Tibial artery (tissue), 4 donors: ENCODE results near the gene ATG2B.

Experiments used
- DNase-seq, 2 donors: peaks; one replicate each; pipeline ENCODE4 v3.0.0-alpha.2; 2019
- H3K27ac ChIP-seq, 2 donors: fragments of 200-600 bp; sonication (generic) in 1 of 2; 1 replicate in 1 of 2; 2 replicates in 1 of 2; pipeline ENCODE4 v1.5.1; 2018 to 2019; ENCODE audit warnings: mild to moderate bottlenecking in 1 of 2
- H3K27me3 ChIP-seq, 2 donors: fragments of 200-600 bp; sonication (generic) in 1 of 2; one replicate each; pipeline versions ENCODE4 v1.5.1 to v1.6.0; 2016 to 2019
- H3K36me3 ChIP-seq, 3 donors: fragments of 200-600 bp; sonication (generic) in 2 of 3; one replicate each; pipeline ENCODE4 v1.5.1; 2016 to 2019; ENCODE audit warnings: mild to moderate bottlenecking in 2 of 3
- H3K4me1 ChIP-seq, 4 donors: fragments of 200-600 bp; sonication (generic) in 2 of 4; 1 replicate in 3 of 4; 2 replicates in 1 of 4; pipeline ENCODE4 v1.5.1; 2016 to 2019
- H3K4me3 ChIP-seq, 2 donors: fragments of 200-600 bp; sonication (generic) in 1 of 2; 1 replicate in 1 of 2; 2 replicates in 1 of 2; pipeline ENCODE4 v1.5.1; 2018 to 2019; ENCODE audit warnings: mild to moderate bottlenecking in 2 of 2
- H3K9me3 ChIP-seq, 3 donors: fragments of 200-600 bp; sonication (generic) in 1 of 3; one replicate each; pipeline ENCODE4 v1.5.1; 2016 to 2019
- CTCF ChIP-seq, 2 experiments: fragments of 200-600 bp in 1 of 2; fragments of 450-650 bp in 1 of 2; IDR thresholded peaks; one replicate each; pipeline ENCODE4 v1.5.1; 2017 to 2019; ENCODE audit warnings: antibody characterized with exemption in 2 of 2, mild to moderate bottlenecking in 1 of 2, moderate library complexity in 1 of 2
- intact Hi-C: fragments of 100-400 bp; cut with DNase I; formaldehyde crosslinking; loops from one replicate; pipeline ENCODE4 v1.15.0; 2023; ENCODE audit warnings: low total_unique reads

Gene ATG2B

GRCh38 chr14:96267916-96268315, 95.2 kb downstream of the ATG2B start:
- no peaks in the 10 kb centered on the region for H3K36me3 ChIP-seq
- intact Hi-C loops, result no loop called here
- no peak overlapping the region for H3K27ac ChIP-seq
- peaks cover 0 to 14% of the 10 kb centered on the region in 2 donors for H3K27me3 ChIP-seq
- H3K4me3 ChIP-seq, result no peak overlapping the region
- no peak for TF ChIP-seq CTCF (IDR thresholded peaks at IDR 0.05)
- DNase-seq, result no peak
- H3K4me1 ChIP-seq, result no peaks in the 10 kb centered on the region
- peaks cover 0 to 5% (median 0%) of the 10 kb centered on the region in 3 donors for H3K9me3 ChIP-seq

GRCh38 chr14:96267336-96267735, 95.8 kb downstream of the ATG2B start:
- Histone ChIP-seq H3K27me3 (peaks cover 0 to 14% of the 10 kb centered on the region in 2 donors), H3K4me3 (no peak overlapping the region), H3K4me1 (no peaks in the 10 kb centered on the region), H3K36me3 (no peaks in the 10 kb centered on the region), H3K9me3 (peaks cover 0 to 5% (median 0%) of the 10 kb centered on the region in 3 donors), H3K27ac (no peak overlapping the region)
- no peak for DNase-seq
- intact Hi-C loops, result no loop called here
- TF ChIP-seq CTCF (IDR thresholded peaks at IDR 0.05), result no peak

- TF ChIP-seq CTCF (IDR thresholded peaks at IDR 0.05), result no peak
- H3K4me1 ChIP-seq, result no peaks in the 10 kb centered on the region
- intact Hi-C loops, result no loop called here
- no peak for DNase-seq
- H3K27me3 ChIP-seq, result peaks cover 0 to 19% of the 10 kb centered on the region in 2 donors
- H3K36me3 ChIP-seq, result no peaks in the 10 kb centered on the region
- H3K4me3 ChIP-seq, result no peak overlapping the region
- peaks cover 0 to 2% (median 0%) of the 10 kb centered on the region in 3 donors for H3K9me3 ChIP-seq
- H3K27ac ChIP-seq, result no peak overlapping the region
Measured at GRCh38 chr14:96265383-96266095, 97.6 kb downstream of the ATG2B start.

GRCh38 chr14:96264853-96265252, 98.3 kb downstream of the ATG2B start:
- no peaks in the 10 kb centered on the region for H3K36me3 ChIP-seq
- peaks cover 0 to 9% (median 7%) of the 10 kb centered on the region in 3 donors for H3K9me3 ChIP-seq
- H3K4me1 ChIP-seq, result no peaks in the 10 kb centered on the region
- TF ChIP-seq CTCF (IDR thresholded peaks at IDR 0.05), result no peak
- intact Hi-C loops, result no loop called here
- H3K4me3 ChIP-seq, result no peak overlapping the region
- H3K27me3 ChIP-seq, result peaks cover 0 to 19% of the 10 kb centered on the region in 2 donors
- H3K27ac ChIP-seq, result no peak overlapping the region
- no peak for DNase-seq

- no peak overlapping the region for H3K27ac ChIP-seq
- no peaks in the 10 kb centered on the region for H3K36me3 ChIP-seq
- peaks cover 0 to 16% of the 10 kb centered on the region in 2 donors for H3K27me3 ChIP-seq
- H3K4me3 ChIP-seq, result no peak overlapping the region
- no peak for TF ChIP-seq CTCF (IDR thresholded peaks at IDR 0.05)
- no peaks in the 10 kb centered on the region for H3K4me1 ChIP-seq
- intact Hi-C loops, result no loop called here
- peaks cover 0 to 13% (median 11%) of the 10 kb centered on the region in 3 donors for H3K9me3 ChIP-seq
- no peak for DNase-seq
Measured at GRCh38 chr14:96264200-96264553, 99.0 kb downstream of the ATG2B start.
